Uterus (tissue), 4 donors: ENCODE measurements around the gene TASOR2. TPM values are rescaled to one million over a fixed set of nuclear protein-coding genes. Genes with fewer than 3 reads are reported as not detected.
A peak's percentile ranks its signal among the peaks of the same experiment; 100 is the strongest.

Experiments
- DNase-seq, 2 donors: peaks; one replicate each; pipeline ENCODE4 v3.0.0-alpha.2; 2019 to 2020
- H3K27ac ChIP-seq, 2 donors: fragments of 200-600 bp; sonication (generic); 1 replicate in 1 of 2; 2 replicates in 1 of 2; pipeline ENCODE4 v1.5.1; 2016 to 2018
- H3K27me3 ChIP-seq, 2 donors: fragments of 200-600 bp; sonication (generic); one replicate each; pipeline ENCODE4 v1.5.1; 2018 to 2019; ENCODE audit warnings: control low read depth in 1 of 2
- H3K36me3 ChIP-seq, 2 donors: fragments of 200-600 bp; sonication (generic); one replicate each; pipeline ENCODE4 v1.5.1; 2019; ENCODE audit warnings: control low read depth in 1 of 2
- H3K4me1 ChIP-seq, 2 donors: fragments of 200-600 bp; sonication (generic); one replicate each; pipeline ENCODE4 v1.5.1; 2018 to 2019; ENCODE audit warnings: control low read depth in 1 of 2
- H3K4me3 ChIP-seq, 2 donors: fragments of 200-600 bp; sonication (generic); 1 replicate in 1 of 2; 2 replicates in 1 of 2; pipeline ENCODE4 v1.5.1; 2018 to 2019; ENCODE audit warnings: mild to moderate bottlenecking in 1 of 2
- H3K9me3 ChIP-seq, 2 donors: fragments of 200-600 bp; sonication (generic); one replicate each; pipeline ENCODE4 v1.5.1; 2019; ENCODE audit warnings: control low read depth in 1 of 2
- POLR2A ChIP-seq, 2 donors: fragments of 450-650 bp; IDR thresholded peaks; one replicate each; pipeline ENCODE4 v1.6.1; 2016; ENCODE audit warnings: antibody characterized with exemption in 2 of 2, mild to moderate bottlenecking in 1 of 2, moderate library complexity in 1 of 2
- intact Hi-C: fragments of 100-400 bp; cut with DNase I; formaldehyde crosslinking; loops from one replicate; pipeline ENCODE4 v1.15.1; 2023; ENCODE audit warnings: low total_unique reads
- total RNA-seq, 4 donors: library from RNA; depleted of rRNA in 3 of 4; stranded (reverse); fragments of >200 nt in 3 of 4; gene quantifications; one replicate each; pipeline versions ENCODE4 v1.1.0 to v1.2.4, GENCODE V29; 2014 to 2023
- TF ChIP-seq, protein P1 (sequence below), 4 experiments: fragments of 200-600 bp in 2 of 4; fragments of 450-650 bp in 2 of 4; sonication (generic) in 2 of 4; IDR thresholded peaks; one replicate each; pipeline ENCODE4 v1.5.1; 2016 to 2019; ENCODE audit warnings: antibody characterized with exemption in 4 of 4, mild to moderate bottlenecking in 2 of 4, moderate library complexity in 1 of 4
- donor health status: DM: yes; HTN: yes; CAD: no.

TASOR2 gene
- total RNA-seq, 4 donors from 2014 or later = 32.6 to 128 (median 75.1) TPM

DNA sequence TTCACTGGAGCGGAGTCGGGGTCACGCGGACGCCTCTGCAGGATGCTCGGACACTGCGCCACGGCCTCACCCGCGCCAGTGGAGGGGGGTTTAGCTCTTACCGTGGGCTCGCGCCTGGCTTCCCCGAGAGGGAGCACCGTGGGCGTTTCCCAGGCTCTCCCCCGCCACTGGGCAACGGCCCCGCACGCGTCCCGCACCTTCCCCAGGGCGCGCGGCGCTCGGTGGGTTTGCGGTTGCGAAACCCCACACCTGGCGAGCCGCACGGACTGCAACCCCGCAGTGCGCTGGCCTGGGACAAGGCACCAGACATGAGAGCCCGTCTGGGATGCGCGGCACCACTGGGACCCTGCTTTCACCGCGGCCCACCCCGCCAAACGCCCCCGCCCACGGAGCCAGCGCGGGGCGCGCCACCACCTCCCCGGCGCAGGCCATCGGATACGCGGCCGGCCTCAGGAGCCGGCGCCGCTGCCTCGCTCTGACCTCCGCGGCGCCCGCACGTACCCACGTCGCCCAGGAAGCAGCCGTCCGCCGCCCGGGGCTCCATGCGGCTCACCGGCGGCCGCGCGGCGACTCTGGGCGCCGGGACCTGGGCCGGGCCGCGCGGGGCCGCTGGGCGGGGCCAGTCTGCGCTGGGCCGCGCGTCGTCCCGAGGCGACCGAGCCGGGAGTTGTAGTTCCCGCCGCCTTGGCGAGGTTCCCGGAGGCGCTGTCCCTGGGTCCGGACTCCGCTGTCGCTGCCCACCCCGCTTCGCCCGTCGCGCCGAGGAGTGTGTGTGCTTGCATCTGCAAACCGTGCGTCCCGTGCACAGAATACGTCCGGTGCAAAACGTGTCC, 18.4 kb upstream of the TASOR2 start, which contains the start of gene ASB13:
ASB13 (minus strand) TSS at position 588 of the 833 bp plus-strand sequence; CDS start at position 544, 44 bp downstream.
- peak; percentile 52 to 71 for DNase-seq
- no peaks in the 10 kb centered on the region for H3K27me3 ChIP-seq

DNA sequence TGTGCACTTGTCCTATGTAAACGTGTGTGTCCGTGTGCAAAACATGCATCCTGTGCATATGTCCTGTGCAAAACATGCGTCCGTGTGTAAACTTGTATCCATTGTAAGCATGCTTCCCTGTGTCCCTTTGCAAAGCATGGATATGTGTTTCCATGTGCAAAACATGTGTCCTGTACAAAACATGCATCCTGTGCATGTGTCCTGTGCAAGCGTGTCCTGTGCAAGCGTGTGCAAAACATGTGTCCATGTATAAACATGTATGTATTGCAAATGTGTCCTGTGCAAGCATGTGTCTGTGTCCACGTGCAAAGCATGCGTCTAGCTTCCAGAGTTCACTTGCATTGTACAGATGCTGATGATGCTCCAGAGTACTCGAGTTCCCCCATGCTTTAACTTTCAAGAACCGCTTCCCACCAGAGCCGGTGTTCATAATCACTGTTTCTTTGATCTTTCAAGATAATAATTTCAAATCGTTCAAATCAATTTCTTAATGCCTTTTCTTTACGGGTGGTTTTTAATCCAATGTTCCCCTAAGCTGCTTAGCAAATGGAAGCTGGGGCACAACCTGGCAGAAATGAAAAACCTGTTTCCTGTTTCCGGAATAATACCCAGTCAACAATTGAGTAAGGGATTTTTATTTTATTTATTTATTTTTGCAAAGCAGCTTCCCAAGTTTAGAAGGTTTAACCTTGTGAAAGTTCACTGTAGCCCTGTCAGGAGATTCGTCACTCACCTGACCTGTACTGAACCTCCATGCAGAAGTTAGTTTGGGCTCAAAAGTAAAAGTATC, 17.6 kb upstream of the TASOR2 start:
- H3K27me3 ChIP-seq = no peaks in the 10 kb centered on the region
- peak overlapping the region; percentile 66 to 83 for H3K27ac ChIP-seq
- no peaks in the 10 kb centered on the region for H3K9me3 ChIP-seq
- DNase-seq = no peak
- TF ChIP-seq, protein P1, sequence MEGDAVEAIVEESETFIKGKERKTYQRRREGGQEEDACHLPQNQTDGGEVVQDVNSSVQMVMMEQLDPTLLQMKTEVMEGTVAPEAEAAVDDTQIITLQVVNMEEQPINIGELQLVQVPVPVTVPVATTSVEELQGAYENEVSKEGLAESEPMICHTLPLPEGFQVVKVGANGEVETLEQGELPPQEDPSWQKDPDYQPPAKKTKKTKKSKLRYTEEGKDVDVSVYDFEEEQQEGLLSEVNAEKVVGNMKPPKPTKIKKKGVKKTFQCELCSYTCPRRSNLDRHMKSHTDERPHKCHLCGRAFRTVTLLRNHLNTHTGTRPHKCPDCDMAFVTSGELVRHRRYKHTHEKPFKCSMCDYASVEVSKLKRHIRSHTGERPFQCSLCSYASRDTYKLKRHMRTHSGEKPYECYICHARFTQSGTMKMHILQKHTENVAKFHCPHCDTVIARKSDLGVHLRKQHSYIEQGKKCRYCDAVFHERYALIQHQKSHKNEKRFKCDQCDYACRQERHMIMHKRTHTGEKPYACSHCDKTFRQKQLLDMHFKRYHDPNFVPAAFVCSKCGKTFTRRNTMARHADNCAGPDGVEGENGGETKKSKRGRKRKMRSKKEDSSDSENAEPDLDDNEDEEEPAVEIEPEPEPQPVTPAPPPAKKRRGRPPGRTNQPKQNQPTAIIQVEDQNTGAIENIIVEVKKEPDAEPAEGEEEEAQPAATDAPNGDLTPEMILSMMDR (IDR thresholded peaks at IDR 0.05) = no peak
- no peak for TF ChIP-seq POLR2A (IDR thresholded peaks at IDR 0.05)
- peaks cover 3 to 5% of the 10 kb centered on the region in 2 donors for H3K4me1 ChIP-seq
- peak overlapping the region; percentile 60 to 80 for H3K4me3 ChIP-seq
- no peaks in the 10 kb centered on the region for H3K36me3 ChIP-seq
- intact Hi-C loops = no loop called here

More for the DNA sequence above, 18.4 kb upstream of the TASOR2 start, which contains the start of gene ASB13:
- H3K4me1 ChIP-seq = peaks cover 3 to 5% of the 10 kb centered on the region in 2 donors
- H3K36me3 ChIP-seq = no peaks in the 10 kb centered on the region
- H3K27ac ChIP-seq = peak within 1 kb of the TSS; percentile 66 to 83
- H3K4me3 ChIP-seq = peak within 1 kb of the TSS; percentile 60 to 80
- H3K9me3 ChIP-seq = no peaks in the 10 kb centered on the region
- TF ChIP-seq, protein P1 (IDR thresholded peaks at IDR 0.05) = no peak
- peak in 1 of 2 donors; percentile 70 for TF ChIP-seq POLR2A (IDR thresholded peaks at IDR 0.05)
- intact Hi-C loops = no loop called here

DNA sequence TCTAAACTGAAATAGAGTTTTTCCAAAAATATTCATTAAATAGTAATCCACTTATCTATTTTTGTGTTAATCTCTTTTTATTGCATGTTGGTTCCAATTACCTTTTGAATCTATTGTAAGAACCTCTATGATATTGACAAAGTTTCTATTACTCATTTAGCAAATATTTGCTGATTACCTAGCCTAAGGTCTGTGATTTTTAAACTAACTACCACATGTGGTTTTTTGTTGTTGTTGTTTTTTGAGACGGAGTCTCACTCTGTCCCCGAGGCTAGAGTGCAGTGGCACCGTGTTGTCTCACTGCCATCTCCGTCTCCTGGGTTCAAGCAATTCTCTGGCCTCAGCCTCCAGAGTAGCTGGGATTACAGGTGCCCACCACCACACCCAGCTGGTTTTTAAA, 16.2 kb upstream of the TASOR2 start:
- intact Hi-C loops = no loop called here
- no peak for DNase-seq
- no peaks in the 10 kb centered on the region for H3K36me3 ChIP-seq
- TF ChIP-seq, protein P1 (IDR thresholded peaks at IDR 0.05) = no peak
- no peak for TF ChIP-seq POLR2A (IDR thresholded peaks at IDR 0.05)
- peaks cover 3 to 5% of the 10 kb centered on the region in 2 donors for H3K4me1 ChIP-seq
- no peak overlapping the region for H3K4me3 ChIP-seq
- H3K27me3 ChIP-seq = no peaks in the 10 kb centered on the region
- no peak overlapping the region for H3K27ac ChIP-seq
- no peaks in the 10 kb centered on the region for H3K9me3 ChIP-seq

DNA sequence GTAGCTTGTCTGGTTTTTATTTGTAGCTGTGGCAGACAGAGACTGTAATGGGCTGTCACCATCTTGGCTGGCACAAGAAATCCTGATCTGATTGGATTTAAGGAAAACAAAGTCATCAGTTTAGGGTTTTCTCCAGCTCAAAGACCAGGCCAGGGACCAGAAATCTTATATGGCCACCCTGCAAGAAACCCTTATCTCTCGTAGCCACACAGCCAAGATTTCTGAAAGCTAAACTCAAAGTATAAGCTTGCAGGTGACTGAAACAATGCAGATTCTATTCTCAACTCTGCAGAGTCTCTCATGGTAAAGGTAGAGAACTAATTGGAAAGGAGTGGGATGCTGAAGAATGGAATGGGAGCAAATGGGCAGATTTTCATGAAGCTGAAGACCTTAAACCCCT, 15.0 kb upstream of the TASOR2 start:
- no peak overlapping the region for H3K4me3 ChIP-seq
- no peaks in the 10 kb centered on the region for H3K27me3 ChIP-seq
- peaks cover 3 to 5% of the 10 kb centered on the region in 2 donors for H3K4me1 ChIP-seq
- DNase-seq = no peak
- H3K36me3 ChIP-seq = no peaks in the 10 kb centered on the region
- no peak for TF ChIP-seq POLR2A (IDR thresholded peaks at IDR 0.05)
- TF ChIP-seq, protein P1 (IDR thresholded peaks at IDR 0.05) = no peak
- H3K9me3 ChIP-seq = no peaks in the 10 kb centered on the region
- H3K27ac ChIP-seq = no peak overlapping the region
- intact Hi-C loops = no loop called here
